NCI-H2081 (cell line): ENCODE results near the gene ZEB1.
"Not testable (repeated sequence)": the region's sequence is repeated elsewhere in the genome, so short reads cannot be mapped to it uniquely, and the experiment has no call there.

Source experiments
- DNase-seq, 2 experiments: peaks; one replicate each; lab custom pipeline; 2025; lab: John Stamatoyannopoulos, UW

ZEB1 gene

DNA sequence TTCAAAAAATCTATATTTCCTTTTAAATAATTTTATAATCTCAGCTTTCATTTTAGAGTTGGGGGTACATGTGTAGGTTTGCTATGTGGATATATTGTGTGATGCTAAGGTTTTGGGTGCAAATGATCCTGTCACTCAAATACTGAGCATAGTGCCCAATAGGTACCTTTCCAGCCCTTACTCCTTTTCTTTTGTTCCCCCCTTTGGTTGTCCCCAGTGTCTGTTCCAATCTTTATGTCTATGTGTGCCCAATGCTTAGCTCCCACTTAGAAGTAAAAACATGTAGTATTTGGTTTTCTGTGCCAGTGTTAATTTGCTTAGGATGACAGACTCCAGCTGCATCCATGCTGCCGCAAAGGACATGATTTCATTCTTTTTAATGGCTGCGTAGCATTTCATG lies 103.6 kb downstream of the ZEB1 start:
- DNase-seq: no peak

DNA sequence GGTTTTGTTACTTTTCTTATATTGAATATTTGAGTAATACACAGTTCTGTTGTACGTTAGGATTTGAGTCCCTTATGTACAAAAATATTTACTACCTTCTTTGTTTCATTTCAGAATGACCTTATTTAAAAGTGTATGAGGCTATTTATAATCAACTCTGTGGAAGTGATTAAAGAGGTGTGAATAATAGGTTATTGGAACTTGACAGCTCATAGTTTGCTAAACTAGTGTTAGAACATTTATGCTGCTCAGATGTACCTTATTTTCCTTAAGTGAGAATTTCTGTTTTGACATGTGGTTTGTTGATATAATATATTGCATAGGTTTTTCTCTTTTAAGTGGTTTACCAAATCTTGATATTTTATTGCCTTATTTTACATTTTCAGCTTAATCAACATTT lies 105.5 kb downstream of the ZEB1 start:
- no peak for DNase-seq

DNA sequence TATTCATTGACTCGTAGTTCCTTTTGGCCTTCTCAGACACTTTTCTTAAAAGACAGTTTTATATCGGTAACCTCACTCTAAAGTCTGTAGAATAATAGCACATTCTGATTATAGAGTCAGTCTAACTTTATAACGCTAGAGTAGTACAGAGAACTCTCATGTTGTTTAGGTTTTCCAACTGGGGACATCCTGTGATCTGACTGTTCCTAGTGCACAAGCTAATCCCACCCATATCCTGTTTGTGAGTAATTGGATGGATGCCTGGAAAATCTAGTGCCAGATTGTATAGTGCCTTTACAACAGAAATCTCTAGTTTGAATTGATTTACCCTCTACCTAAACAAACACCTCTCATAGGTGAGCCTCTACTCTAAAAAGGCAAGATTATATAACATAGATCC lies 107.4 kb downstream of the ZEB1 start:
- peak; percentile 15 to 23 for DNase-seq

DNA sequence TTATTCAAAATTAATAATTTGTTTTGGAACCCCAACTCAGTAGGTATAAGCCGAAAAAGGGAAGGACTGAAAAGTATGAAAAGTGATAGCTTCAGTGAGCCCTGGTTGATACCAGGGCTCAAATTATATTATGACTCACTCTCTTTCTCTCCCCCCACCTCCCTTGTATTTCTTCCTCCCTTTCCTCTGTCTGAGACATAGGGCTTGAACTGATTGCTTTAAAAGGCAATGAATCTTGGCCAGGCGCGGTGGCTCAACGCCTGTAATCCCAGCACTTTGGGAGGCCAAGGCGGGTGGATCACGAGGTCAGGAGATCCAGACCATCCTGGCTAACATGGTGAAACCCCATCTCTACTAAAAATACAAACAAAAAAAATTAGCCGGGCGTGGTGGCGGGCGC lies 108.3 kb downstream of the ZEB1 start:
- not testable (repeated sequence) for DNase-seq

DNA sequence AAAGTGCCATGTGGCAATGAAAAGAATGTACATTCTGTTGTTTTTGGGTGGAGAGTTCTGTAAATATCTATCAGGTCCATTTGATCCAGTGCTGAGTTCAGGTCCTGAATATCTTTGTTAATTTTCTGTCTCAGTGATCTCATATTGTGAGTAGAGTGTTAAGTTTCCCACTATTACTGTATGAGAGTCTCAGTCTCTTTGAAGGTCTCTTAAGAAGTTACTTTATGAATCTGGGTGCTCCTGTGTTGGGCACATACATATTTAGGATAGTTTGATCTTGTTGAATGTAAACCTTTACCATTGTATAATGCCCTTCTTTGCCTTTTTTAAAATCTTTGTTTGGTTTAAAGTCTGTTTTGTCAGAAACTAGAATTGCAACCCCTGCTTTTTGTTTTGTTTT lies 109.5 kb downstream of the ZEB1 start:
- DNase-seq: not testable (repeated sequence)

DNA sequence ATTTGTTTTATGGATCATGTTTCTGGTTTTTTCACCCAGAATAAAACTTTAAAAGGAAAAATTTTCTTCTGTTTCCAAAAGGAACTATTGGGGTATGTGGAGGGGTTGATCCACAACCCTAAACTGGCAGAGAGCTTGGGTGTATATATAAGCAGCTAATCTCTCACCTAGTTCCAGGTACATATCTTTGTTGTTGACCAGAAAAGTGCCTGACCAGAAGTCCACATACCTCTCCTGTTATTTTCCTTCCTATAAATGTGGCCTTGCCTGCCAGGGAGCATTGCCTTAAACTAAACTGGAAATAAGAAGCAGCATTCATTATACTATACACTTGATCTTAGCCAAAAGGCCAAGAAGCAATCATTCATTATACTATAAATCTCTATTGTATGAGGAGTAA lies 112.0 kb downstream of the ZEB1 start:
- no peak for DNase-seq

DNA sequence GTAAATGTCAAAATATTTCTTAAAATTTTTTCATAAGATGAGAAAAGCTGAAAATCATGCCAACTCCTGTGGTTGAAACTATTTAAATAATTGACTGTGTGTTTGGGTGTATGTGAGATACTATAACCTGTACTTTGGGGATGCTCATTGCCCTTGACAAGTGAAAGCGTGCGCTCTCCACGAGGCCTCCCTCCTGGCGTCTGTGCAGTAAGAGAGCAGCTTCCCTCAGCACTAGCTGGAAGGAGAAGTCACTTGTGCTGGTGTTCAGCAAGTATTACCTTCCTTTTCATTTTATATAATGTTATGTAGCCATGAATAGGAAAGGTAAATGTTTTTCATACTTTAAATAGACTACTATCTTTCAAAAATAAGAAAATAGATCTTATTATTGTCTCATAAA lies 118.9 kb downstream of the ZEB1 start:
- DNase-seq: no peak

DNA sequence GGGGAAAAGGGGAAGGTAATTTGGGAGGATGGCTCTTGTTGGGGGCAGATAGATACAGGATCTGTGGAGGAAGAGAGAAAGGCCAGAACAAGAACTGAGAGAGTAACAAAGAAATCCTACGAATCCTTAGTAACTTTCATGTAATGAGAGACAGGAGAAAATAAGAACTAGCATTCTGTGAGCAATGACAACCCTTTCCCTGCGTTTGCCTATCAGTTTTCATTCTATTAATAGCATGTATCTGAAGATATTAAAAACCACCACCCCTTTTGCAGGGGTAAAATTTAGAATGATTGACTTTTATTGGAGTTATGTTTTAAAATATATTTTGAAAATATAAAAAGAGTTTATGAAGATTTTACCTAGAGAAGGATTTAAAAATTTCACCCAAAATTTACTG lies 132.8 kb downstream of the ZEB1 start:
- DNase-seq: no peak

DNA sequence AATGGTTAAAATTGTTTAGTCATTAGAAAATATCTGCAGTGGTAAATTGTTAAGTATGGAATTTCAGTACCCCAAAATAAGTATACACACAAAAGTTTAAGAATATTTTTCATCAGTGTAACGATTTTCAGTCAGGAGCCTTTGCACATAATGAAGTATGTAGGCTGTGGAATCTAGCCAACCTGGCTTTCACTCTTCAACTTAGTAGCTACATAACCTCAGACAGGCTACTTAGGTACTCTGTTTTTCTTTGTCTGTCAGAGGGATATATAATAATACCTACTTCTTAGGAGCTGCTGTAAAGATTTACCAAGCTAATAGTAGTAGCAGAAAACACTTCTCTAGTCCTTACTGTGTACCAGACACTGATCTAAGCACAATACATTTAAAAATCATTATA lies 137.5 kb downstream of the ZEB1 start:
- no peak for DNase-seq

DNA sequence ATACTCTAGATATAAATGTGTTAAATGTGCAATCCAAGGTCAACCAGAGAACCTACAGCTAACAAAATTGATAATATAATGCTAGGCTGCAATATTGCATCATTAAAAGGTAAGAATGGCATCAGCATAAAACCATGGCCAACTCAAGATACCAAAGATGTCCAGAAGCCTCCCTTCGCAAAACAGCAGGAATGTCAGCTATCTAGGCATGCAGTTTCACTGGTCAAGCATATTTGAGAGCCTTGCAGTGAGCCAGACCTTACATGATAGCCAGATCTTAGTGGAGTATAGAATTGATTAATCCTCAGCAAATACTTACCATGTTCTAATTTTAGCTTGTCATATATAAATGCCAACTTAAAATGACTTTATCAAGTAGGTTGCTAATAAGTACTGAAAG lies 138.8 kb downstream of the ZEB1 start:
- DNase-seq: no peak

DNA sequence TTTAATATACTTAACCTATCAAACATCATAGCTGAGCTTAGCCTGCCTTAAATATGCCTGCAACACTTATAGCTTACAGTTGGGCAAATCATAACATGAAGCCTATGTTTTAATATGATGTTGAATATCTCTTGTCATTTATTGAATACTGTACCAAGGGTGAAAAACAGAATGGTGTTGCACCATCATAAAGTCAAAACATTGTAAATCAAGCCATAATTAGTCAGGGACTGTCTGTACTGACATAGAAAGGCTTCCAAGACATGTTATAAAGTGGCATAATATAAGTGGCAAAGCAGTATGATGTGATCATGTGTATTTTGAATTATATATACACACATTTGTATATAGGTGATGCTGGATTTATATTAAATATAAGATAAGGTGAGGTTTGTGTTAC lies 140.0 kb downstream of the ZEB1 start:
- no peak for DNase-seq

DNA sequence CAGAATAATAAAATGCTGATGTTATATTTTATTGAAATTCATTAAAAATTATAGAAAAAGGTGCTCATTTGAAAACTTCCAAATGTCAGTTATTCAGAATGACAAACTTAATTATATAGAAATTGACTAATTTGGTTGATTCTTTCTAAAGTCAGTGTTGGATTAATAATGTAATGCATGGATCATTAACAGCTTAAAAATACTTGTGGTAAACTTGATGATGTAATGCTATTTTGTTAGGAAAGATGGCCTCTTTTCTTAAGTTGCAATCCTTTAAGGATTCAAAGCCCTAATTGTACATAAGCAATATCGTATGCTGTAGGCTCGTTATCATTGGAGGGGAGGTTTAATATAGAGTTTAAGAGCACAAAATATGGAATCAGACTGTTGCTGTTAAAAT lies 141.2 kb downstream of the ZEB1 start:
- DNase-seq: no peak

DNA sequence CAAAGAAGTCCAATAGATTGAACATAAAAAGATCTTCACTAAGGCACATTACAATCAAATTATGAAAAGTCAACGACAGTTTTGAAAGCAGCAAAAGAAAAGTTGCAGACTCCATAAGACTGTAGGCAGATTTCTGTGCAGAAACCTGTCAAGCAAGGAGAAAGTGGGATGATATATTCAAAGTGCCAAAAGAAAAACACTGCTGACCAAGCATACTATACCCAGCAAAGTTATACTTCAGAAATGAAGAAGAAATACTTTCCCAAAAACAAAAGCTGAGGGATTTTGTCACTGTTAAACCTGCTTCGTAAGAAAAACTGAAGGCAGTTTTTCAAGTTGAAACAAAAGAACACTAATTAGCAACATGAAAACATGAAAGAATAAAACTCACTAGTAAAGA lies 145.5 kb downstream of the ZEB1 start:
- DNase-seq: no peak

DNA sequence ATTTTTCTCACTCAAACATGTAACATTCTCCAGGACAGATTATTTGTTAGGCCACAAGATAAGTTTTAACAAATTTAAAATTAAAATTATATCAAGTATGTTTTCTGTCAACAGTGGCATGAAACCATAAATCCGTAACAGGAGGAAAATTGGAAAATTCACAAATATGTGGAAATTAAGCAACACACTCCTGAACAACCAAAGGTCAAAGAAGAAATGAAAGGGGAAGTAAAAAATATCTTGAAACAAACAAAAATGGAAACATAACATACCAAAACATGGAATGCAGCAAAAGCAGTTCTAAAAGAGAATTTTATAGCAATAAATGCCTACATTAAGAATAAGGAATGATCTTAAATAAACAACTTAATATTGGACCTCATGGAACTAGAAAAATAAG lies 147.3 kb downstream of the ZEB1 start:
- no peak for DNase-seq

DNA sequence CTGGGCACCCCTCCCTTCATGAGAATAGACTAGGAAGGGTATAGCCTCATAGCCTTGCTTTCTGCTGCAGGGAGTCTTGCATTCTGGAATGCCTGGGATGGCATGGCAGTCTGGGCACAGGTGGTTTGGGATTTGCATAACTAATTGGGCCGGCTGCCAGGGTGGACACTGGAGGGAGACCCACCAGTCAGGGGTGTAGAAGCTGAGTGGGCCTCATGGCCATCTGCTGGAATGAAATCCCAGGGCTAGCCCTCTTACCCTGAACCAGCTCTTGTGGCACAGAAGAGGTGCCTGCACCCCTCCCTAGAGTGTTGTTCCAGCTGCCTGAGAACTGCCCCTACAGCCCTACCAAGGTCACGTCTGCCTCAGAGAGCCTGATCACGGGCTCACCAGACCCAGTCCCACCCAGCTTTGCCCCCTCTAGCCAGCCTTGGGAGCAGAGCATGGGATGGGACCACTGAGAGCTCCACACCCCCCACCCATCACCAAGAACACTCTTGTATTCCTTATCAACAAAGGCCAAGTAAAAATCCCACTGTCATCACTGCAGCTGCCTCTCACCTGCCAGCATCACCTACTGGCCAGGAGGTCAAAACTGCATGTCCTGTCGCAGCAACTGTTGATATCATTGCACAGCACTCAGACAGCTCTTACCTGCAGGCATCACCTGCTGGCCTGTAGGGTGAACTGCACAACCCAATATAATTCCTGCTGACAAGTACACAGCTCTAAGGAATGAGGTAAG lies 148.9 kb downstream of the ZEB1 start:
- DNase-seq: no peak

DNA sequence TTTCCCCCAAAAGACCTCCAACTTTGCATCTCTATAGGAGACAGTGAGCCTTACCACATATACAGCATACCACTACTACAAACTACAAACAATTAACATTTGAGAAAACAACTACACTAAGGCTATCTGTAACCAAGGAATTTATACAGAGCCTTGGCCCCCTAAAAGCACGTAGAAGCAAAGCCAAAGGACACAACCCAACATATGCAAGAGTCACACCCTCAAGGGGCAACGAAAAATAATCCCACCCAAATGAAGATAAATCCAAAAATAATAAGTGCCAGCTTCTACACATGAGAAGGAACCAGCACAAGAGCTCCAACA lies 149.5 kb downstream of the ZEB1 start:
- DNase-seq: no peak

DNA sequence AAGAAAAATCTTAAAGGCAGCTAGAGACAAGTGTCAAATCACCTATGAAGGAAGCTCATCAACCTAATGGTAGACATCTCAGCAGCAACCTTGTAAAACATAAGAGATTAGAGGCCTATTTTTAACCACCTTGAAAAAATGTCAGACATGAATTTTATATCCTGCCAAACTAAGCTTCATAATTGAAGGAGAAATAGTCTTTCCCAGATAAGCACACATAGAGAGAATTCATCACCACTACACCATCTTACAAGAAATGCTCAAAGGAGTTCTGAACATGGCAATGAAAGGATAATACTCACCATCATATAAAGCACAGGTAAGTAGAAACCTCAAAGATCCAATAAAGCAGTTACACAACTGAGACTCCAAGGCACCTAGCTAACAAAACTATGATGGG lies 156.5 kb downstream of the ZEB1 start:
- no peak for DNase-seq

DNA sequence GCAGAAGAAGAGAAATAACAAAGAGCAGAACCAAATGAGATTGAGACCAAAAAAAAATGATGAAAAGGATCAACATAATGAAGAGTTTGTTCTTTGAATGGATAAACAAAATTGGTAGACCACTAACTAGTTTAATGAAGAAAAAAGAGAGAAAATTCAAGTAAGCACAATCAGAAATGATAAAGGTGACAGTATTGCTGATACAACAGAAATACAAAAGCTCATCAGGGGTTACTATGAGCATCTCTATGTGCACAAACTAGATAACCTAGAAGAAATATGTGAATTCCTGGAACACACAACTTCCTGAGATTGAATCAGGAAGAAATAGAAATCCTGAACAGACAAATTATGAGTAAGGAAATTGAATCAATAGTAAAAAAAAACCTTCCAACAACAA lies 157.1 kb downstream of the ZEB1 start:
- no peak for DNase-seq

DNA sequence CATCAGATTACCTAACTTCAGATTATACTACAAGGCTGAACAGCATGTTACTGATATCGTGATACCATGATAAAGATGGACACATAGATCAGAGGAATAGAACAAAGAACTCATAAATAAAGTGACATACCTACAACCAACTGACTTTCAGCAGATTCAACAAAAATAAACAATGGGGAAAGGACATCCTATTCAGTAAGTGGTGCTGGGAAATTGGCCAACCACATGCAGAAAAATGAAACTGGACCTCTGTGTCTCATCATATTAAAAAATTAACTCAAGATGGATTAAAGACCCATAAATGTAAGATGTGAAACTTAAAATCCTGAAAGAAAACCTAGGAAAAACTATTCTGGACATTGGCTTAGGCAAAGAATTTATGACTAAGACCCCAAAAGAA lies 158.6 kb downstream of the ZEB1 start:
- no peak for DNase-seq

DNA sequence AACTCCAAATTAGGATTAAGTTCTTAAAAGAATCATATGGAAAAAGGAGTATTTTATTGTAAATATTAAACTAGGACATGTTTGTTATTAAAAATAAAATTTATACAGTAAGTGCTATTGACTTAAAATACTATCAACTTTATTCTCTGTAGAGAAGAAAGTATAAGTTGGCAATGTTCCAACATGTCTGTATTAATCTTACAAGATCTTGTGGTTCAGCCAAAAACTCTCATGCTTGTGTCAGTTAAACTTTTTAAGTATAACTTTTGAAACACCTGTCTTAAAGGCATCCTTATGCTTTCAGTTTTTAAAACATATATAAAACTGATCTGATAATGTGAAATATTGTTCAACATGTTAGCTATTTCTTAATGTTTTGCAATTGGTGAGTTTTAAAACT lies 160.7 kb downstream of the ZEB1 start:
- DNase-seq: no peak

DNA sequence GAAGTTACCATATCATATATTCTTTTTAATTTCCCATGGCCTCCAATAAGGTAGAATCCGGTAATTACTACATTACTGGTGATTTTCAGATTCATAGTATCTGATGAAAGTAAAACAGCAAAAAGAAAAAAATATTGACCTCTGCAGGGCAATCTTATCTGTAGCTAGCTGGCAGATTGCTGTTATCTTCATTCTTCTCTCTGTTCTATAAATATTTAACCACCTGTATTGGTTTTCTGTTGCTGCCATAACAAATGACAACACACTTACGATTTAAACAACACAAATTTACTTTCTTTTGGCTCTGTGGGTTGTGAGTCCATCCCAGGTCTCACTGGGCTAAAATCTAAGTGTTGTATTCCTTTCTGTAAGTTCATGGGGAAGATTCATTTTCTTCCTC lies 164.5 kb downstream of the ZEB1 start:
- DNase-seq: no peak

DNA sequence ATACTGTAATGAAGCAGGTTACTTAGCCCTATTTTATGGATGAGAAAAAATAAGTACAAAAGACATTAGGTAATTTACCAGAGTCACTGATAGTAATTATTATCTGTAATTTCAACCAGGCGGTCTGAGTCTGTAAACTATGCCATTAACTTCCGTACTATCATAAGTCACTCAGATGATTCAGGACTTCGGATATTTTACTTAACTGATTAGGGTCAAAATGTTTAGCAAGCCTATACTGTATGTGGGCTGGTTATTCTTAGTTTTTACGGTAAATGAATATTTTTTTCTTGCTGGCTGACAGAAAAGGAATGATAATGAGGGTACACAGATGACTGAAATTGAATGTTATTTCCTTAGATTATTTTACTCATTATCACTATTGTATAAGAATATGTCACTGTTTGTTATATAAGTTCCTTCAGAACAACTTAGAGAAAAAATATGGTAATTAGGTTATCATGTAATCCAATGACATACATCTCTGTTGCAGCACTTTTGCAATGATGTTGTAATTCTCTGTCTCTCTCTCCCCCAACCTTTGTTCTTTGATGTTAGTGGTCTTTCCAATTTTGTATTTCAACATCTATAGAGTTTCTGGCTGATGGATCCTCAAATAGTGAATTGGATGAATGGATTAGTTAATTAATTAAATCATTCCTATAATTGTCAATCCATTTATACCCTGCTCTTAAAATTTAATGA lies 165.6 kb downstream of the ZEB1 start:
- no peak for DNase-seq

DNA sequence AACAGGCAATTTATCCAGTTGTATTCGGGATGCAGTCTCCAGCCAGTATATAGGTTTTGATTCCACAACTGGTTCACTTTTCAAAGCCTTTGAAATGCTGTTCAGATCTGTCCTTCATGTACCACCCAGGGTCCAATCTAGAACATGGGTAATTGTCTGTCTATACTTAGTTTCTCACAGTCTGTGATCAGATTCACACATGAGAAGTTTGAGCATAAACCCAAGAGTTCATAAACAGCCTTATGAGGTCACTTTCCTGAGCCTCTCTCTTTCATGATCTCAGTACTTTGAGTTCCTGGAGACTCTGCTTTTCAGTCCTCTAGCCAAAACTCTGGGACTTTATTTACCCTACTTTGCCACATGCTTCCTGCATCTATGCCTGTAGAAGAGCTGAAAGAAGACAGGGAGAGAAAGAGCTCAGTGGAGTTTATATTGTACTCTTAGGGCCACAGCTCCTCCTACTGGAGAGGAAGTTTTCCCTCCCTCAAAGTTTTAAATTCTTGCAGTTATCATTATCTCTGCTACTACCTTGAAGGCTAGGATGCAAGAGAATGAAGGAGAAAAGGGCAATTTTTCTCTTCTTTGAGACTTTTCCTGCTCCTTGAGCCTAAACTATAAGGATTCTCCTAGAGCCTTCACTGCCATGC lies 172.0 kb downstream of the ZEB1 start:
- DNase-seq: peak in 1 of 2 experiments; percentile 8

DNA sequence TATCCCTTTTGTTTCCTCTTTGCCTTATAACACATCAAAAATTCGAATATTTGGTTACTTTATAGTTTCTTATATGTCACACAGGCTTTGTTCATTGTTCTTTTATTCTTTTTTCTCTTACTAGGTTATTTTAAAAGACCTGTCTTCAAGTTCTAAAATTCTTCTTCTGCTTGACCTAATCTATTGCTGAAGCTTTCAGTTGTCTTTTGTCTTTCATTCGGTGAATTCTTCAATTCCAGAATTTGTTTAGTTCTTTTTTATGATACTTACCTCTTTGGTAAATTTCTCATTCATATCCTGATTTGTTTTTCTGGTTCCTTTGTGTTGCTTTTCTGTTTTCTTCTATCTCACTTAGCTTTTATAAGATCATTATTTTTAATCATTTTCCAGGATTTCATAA lies 188.4 kb downstream of the ZEB1 start:
- DNase-seq: no peak
